H9 (cell line): ENCODE results near the gene CATSPERB. TPM values are rescaled to one million over a fixed set of nuclear protein-coding genes. Genes with fewer than 3 reads are reported as not detected.

Experiments
- DNase-seq: peaks from one replicate; pipeline ENCODE4 v3.0.0-alpha.2; 2017
- H2AFZ ChIP-seq: one replicate; pipeline ENCODE4 v1.6.1; 2013; ENCODE audit warnings: mild to moderate bottlenecking, low read length, control low read depth, moderate library complexity
- H2AK5ac ChIP-seq: 2 replicates; pipeline ENCODE4 v1.6.1; 2013; ENCODE audit warnings: low read length, control low read depth, mixed read lengths; ENCODE audit not compliant: insufficient read length
- H2BK120ac ChIP-seq: one replicate; pipeline ENCODE4 v1.6.1; 2013; ENCODE audit warnings: low read depth, mild to moderate bottlenecking, low read length, control low read depth, inconsistent platforms; ENCODE audit not compliant: poor library complexity, severe bottlenecking
- H2BK12ac ChIP-seq: 2 replicates; pipeline ENCODE4 v1.6.1; 2013; ENCODE audit warnings: low read length, control low read depth, mixed read lengths, low read depth; ENCODE audit not compliant: insufficient read length
- H2BK15ac ChIP-seq: 2 replicates; pipeline ENCODE4 v1.6.1; 2013; ENCODE audit warnings: low read depth, low read length, control low read depth
- H2BK20ac ChIP-seq: one replicate; pipeline ENCODE4 v1.6.1; 2013; ENCODE audit warnings: low read depth, mild to moderate bottlenecking, low read length, control low read depth, inconsistent platforms; ENCODE audit not compliant: poor library complexity, severe bottlenecking
- H2BK5ac ChIP-seq: 2 replicates; pipeline ENCODE4 v1.6.1; 2013; ENCODE audit warnings: low read length, control low read depth, mixed read lengths; ENCODE audit not compliant: insufficient read length
- H3K14ac ChIP-seq: 2 replicates; pipeline ENCODE4 v1.6.1; 2013; ENCODE audit warnings: low read length, control low read depth; ENCODE audit not compliant: insufficient read depth
- H3K18ac ChIP-seq: 2 replicates; pipeline ENCODE4 v1.6.1; 2013; ENCODE audit warnings: low read depth, mild to moderate bottlenecking, mixed read lengths, low read length, control low read depth; ENCODE audit not compliant: insufficient read length
- H3K23ac ChIP-seq: 2 replicates; pipeline ENCODE4 v1.6.1; 2013; ENCODE audit warnings: low read length, control low read depth, mixed read lengths, low read depth; ENCODE audit not compliant: insufficient read length
- H3K23me2 ChIP-seq: 2 replicates; pipeline ENCODE4 v1.6.1; 2013; ENCODE audit warnings: low read depth, mild to moderate bottlenecking, mixed read lengths, low read length, control low read depth; ENCODE audit not compliant: insufficient read length, poor library complexity, severe bottlenecking
- H3K27ac ChIP-seq: 2 replicates; pipeline ENCODE4 v1.5.1; 2013; ENCODE audit warnings: low read length, control low read depth, mixed read lengths, low read depth; ENCODE audit not compliant: insufficient read length
- H3K27me3 ChIP-seq: 2 replicates; pipeline ENCODE4 v1.6.1; 2013; ENCODE audit warnings: low read length, control low read depth, inconsistent platforms; ENCODE audit not compliant: insufficient read depth
- H3K4ac ChIP-seq: 2 replicates; pipeline ENCODE4 v1.6.1; 2013; ENCODE audit warnings: low read depth, mild to moderate bottlenecking, control low read depth, inconsistent platforms, low read length, moderate library complexity
- H3K4me1 ChIP-seq: 2 replicates; pipeline ENCODE4 v1.6.1; 2013; ENCODE audit warnings: low read length, control low read depth, inconsistent platforms; ENCODE audit not compliant: insufficient read depth
- H3K4me2 ChIP-seq: 2 replicates; pipeline ENCODE4 v1.6.1; 2013; ENCODE audit warnings: low read length, control low read depth, mixed read lengths; ENCODE audit not compliant: insufficient read length, insufficient read depth
- H3K56ac ChIP-seq: 2 replicates; pipeline ENCODE4 v1.6.1; 2013; ENCODE audit warnings: low read depth, mild to moderate bottlenecking, mixed read lengths, low read length, control low read depth; ENCODE audit not compliant: insufficient read length
- H3K79me1 ChIP-seq: 2 replicates; pipeline ENCODE4 v1.6.1; 2013; ENCODE audit warnings: low read depth, mild to moderate bottlenecking, moderate library complexity, low read length, control low read depth, inconsistent platforms; ENCODE audit not compliant: insufficient read depth, poor library complexity, severe bottlenecking
- H3K79me2 ChIP-seq: 2 replicates; pipeline ENCODE4 v1.6.1; 2013; ENCODE audit warnings: low read length, control low read depth, inconsistent platforms; ENCODE audit not compliant: insufficient read depth
- H3K9ac ChIP-seq: 2 replicates; pipeline ENCODE4 v1.6.1; 2013; ENCODE audit warnings: low read length, control low read depth, mixed read lengths; ENCODE audit not compliant: insufficient read length; ENCODE audit errors: extremely low read depth
- H3K9me3 ChIP-seq: one replicate; pipeline ENCODE4 v1.6.1; 2013; ENCODE audit warnings: low read depth, low read length, inconsistent platforms; ENCODE audit not compliant: control insufficient read depth
- H3T11ph ChIP-seq: one replicate; pipeline ENCODE4 v1.6.1; 2013; ENCODE audit warnings: mild to moderate bottlenecking, low read length, control low read depth, inconsistent platforms
- H4K20me1 ChIP-seq: one replicate; pipeline ENCODE4 v1.6.1; 2013; ENCODE audit not compliant: control insufficient read depth, insufficient read length, insufficient read depth
- H4K5ac ChIP-seq: 2 replicates; pipeline ENCODE4 v1.6.1; 2013; ENCODE audit warnings: low read depth, mild to moderate bottlenecking, mixed read lengths, low read length, control low read depth; ENCODE audit not compliant: insufficient read length
- H4K8ac ChIP-seq: replicated peaks from 2 replicates; pipeline ENCODE4 v1.6.1; 2013; ENCODE audit warnings: low read length, control low read depth, mixed read lengths, low read depth; ENCODE audit not compliant: insufficient read length
- H4K91ac ChIP-seq: 2 replicates; pipeline ENCODE4 v1.6.1; 2013; ENCODE audit warnings: low read depth, mild to moderate bottlenecking, moderate library complexity, mixed read lengths, low read length, control low read depth; ENCODE audit not compliant: insufficient read length
- H3K27ac Mint-ChIP-seq, 3 experiments: 2 replicates in 2 of 3; 3 replicates in 1 of 3; pipeline ENCODE4 v1.8.0; 2020 to 2021; ENCODE audit warnings: mixed read lengths in 3 of 3, mild to moderate bottlenecking in 1 of 3, moderate library complexity in 1 of 3
- H3K27me3 Mint-ChIP-seq: 2 replicates; pipeline ENCODE4 v1.8.0; 2021; ENCODE audit warnings: low read depth, mild to moderate bottlenecking, moderate library complexity, mixed read lengths
- H3K36me3 Mint-ChIP-seq, 3 experiments: 2 replicates in 2 of 3; 3 replicates in 1 of 3; pipeline ENCODE4 v1.8.0; 2020 to 2021; ENCODE audit warnings: low read depth in 3 of 3, mixed read lengths in 3 of 3; ENCODE audit not compliant: insufficient read depth in 1 of 3
- H3K4me1 Mint-ChIP-seq, 2 experiments: 2 replicates each; pipeline ENCODE4 v1.8.0; 2020; ENCODE audit warnings: mixed read lengths in 2 of 2
- H3K4me3 Mint-ChIP-seq, 2 experiments: 2 replicates in 1 of 2; 3 replicates in 1 of 2; pipeline ENCODE4 v1.8.0; 2020 to 2021; ENCODE audit warnings: mild to moderate bottlenecking in 2 of 2, mixed read lengths in 2 of 2, moderate library complexity in 1 of 2
- H3K9me3 Mint-ChIP-seq, 2 experiments: 2 replicates in 1 of 2; 3 replicates in 1 of 2; pipeline ENCODE4 v1.8.0; 2020; ENCODE audit warnings: mild to moderate bottlenecking in 2 of 2, mixed read lengths in 2 of 2, moderate library complexity in 1 of 2
- CTCF ChIP-seq: fragments of 200-600 bp; sonication (generic); conservative IDR thresholded peaks from 3 replicates; pipeline ENCODE4 v1.8.0; 2021; ENCODE audit warnings: antibody characterized with exemption, mild to moderate bottlenecking
- WGBS: extraction: QIAGEN DNeasy Blood & Tissue Kit; methylation state at CpG from one replicate; pipeline ENCODE4 v1.1.7; 2013; ENCODE audit warnings: missing lambda C conversion rate, low lambda C conversion rate, mixed read lengths; ENCODE audit not compliant: insufficient read length; ENCODE audit errors: extremely low coverage; 5-methylcytosine and 5-hydroxymethylcytosine counted together
- total RNA-seq: library from RNA; stranded (reverse); gene quantifications from 2 replicates; pipeline ENCODE4 v1.2.1, GENCODE V29; 2021

Gene CATSPERB
- total RNA-seq, 1 experiment from 2014 or later: 0.48 TPM

- no peak overlapping the region for H3K27ac ChIP-seq
- H3K36me3 Mint-ChIP-seq: no peaks in the 10 kb centered on the region
- no peak overlapping the region for H2BK120ac ChIP-seq
- H3K4me2 ChIP-seq: no peak overlapping the region
- H3K4me1 Mint-ChIP-seq: no peaks in the 10 kb centered on the region
- H2BK15ac ChIP-seq: no peak overlapping the region
- no peak overlapping the region for H2BK20ac ChIP-seq
- no peak overlapping the region for H3K9ac ChIP-seq
- no peaks in the 10 kb centered on the region for H4K20me1 ChIP-seq
- no peak overlapping the region for H3K18ac ChIP-seq
- no peak overlapping the region for H2AK5ac ChIP-seq
- no peak for DNase-seq
- H3K4ac ChIP-seq: no peak overlapping the region
- no peaks in the 10 kb centered on the region for H3K9me3 Mint-ChIP-seq
- no peak overlapping the region for H3T11ph ChIP-seq
- H3K79me2 ChIP-seq: no peaks in the 10 kb centered on the region
- no peak overlapping the region for H2BK12ac ChIP-seq
- H2BK5ac ChIP-seq: no peak overlapping the region
- no peak overlapping the region for H4K5ac ChIP-seq
- no peaks in the 10 kb centered on the region for H3K23me2 ChIP-seq
- H4K8ac ChIP-seq: no peak overlapping the region
- H3K23ac ChIP-seq: no peak overlapping the region
- peaks cover 2% of the 10 kb centered on the region; the same call in 1 of the 2 replicates for H3K27me3 Mint-ChIP-seq
- no peak overlapping the region for H3K56ac ChIP-seq
- H2AFZ ChIP-seq: no peak overlapping the region
- no peaks in the 10 kb centered on the region for H3K9me3 ChIP-seq
- no CpG with 5 or more reads among the region's 2 CpGs for WGBS
- H3K27ac Mint-ChIP-seq: no peak overlapping the region
- no peaks in the 10 kb centered on the region for H3K27me3 ChIP-seq
- no peaks in the 10 kb centered on the region for H3K79me1 ChIP-seq
- no peak overlapping the region for H3K14ac ChIP-seq
- no peaks in the 10 kb centered on the region for H3K4me1 ChIP-seq
- H3K4me3 Mint-ChIP-seq: no peak overlapping the region
- H4K91ac ChIP-seq: no peak overlapping the region
- TF ChIP-seq CTCF: no peak
These were observed 4.8 kb downstream of the CATSPERB start for GRCh38 chr14:91727121-91727520.
